ENCODE measurements around the gene RHOT2.

RHOT2 gene

DNA sequence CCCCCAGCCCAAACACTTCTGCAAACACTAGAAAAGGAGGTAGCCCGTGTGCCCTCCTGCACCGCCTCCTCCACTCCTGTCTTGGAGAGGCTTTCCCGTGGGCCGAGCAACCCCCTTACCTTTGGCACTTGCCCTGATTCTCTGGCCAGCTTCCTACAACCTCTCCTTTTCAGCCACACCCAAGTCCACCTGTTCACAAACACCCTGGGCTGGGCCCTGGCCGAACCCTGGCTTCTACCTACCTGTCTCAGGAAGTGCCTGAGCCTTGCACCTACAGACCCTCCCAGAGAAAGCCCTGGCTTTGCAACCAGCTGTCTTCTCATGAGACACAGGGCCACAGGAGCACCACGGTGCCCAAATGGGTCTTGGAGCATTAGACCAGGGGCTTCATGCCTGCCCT, 51.0 kb downstream of the RHOT2 start:
- Histone ChIP-seq H3K27ac (no peak overlapping the region), H3K27me3 (replicated peaks) (no peaks in the 10 kb centered on the region), H3K36me3 (replicated peaks) (peaks cover 4% of the 10 kb centered on the region), H3K4me3 (ENCODE audit: low read depth, low read length) (no peak overlapping the region)
- TF ChIP-seq CTCF (IDR thresholded peaks at IDR 0.05; ENCODE audit: low read depth, low read length, missing control alignments) = no peak
- DNase-seq = no peak
- in situ Hi-C loops (cut with HindIII; ENCODE audit: low pct_ligation_motif_present, low sequenced_read_pairs) = loop anchor here (25.0 kb wide), 1 partner anchor 268 kb away; the partner anchor contains the start of gene SOX8

DNA sequence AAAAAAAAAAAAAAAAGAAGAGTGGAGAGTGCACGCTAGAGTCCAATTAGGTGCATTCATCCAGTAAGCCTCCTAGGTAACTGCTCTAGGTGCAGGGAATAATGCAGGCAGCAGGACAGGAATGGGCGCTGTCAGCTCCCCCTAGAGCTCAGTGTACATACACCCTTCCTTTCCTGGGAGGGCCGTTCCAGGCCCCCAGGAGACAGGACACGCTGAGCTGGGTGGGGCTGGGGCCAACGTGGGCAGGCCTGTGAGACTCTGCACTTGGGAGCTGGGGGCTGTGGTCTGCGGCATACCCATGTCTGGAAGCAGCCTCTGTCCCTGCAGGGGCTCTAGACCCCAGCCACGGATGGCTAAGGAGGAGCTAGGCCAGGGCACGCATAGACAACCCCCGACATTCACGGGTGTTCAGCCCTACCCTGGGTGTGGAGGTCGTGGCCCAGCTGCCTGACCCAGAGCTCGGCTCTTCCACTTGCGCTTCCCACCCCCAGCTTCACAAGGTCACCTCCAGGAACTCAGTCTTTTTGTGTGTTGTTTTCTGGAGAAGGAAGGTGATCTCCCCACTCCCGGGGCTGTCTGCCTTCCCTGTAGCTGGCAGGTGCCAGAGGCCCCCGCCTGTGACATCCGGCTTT, 52.0 kb downstream of the RHOT2 start:
- in situ Hi-C loops (cut with HindIII; ENCODE audit: low pct_ligation_motif_present, low sequenced_read_pairs) = loop anchor here (25.0 kb wide), 1 partner anchor 267 kb away; the partner anchor contains the start of gene SOX8
- Histone ChIP-seq H3K27ac (no peak overlapping the region), H3K27me3 (replicated peaks) (no peaks in the 10 kb centered on the region), H3K36me3 (replicated peaks) (peaks cover 4% of the 10 kb centered on the region), H3K4me3 (ENCODE audit: low read depth, low read length) (peak overlapping the region; percentile 65)
- peak; percentile 56 for TF ChIP-seq CTCF (IDR thresholded peaks at IDR 0.05; ENCODE audit: low read depth, low read length, missing control alignments)
- DNase-seq = no peak

DNA sequence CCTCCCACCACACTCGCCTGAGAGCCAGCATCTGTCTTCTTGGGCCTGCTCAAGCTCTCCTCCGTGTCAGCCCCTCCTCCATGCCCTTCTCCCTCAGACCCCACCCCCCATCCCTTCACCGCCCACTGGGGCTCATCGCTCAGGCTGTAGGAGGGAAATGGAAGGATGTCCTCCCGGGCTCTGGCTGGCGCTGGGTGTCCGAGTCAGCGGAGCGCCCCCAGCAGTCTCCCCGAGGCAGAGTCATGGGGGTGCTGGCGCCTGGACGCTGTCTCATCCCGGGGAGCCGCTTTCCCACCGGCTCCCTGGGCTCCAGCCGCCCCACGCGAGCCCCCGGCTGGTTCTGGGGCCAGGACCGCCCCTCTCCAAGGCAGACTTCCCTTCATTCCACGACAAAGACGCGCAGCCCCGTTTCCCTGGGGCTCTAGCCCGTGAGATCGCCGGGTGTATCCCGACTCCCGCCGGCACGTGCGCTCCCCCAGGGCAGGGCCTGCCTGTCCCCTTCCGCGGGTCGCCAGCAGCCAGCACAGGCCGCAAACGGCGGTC, 52.6 kb downstream of the RHOT2 start:
- Histone ChIP-seq H3K27ac (peak overlapping the region; percentile 63), H3K36me3 (replicated peaks) (peaks cover 4% of the 10 kb centered on the region), H3K27me3 (replicated peaks) (no peaks in the 10 kb centered on the region), H3K4me3 (ENCODE audit: low read depth, low read length) (peak overlapping the region; percentile 65)
- DNase-seq = peak; percentile 43
- in situ Hi-C loops (cut with HindIII; ENCODE audit: low pct_ligation_motif_present, low sequenced_read_pairs) = loop anchor here (25.0 kb wide), 1 partner anchor 267 kb away; the partner anchor contains the start of gene SOX8
- TF ChIP-seq CTCF (IDR thresholded peaks at IDR 0.05; ENCODE audit: low read depth, low read length, missing control alignments) = peak; percentile 50

- no peak for TF ChIP-seq CTCF (IDR thresholded peaks at IDR 0.05; ENCODE audit: low read depth, low read length, missing control alignments)
- peak within 1 kb of the TSS; percentile 63 for H3K27ac ChIP-seq
- DNase-seq = peak; percentile 28
- in situ Hi-C loops (cut with HindIII; ENCODE audit: low pct_ligation_motif_present, low sequenced_read_pairs) = loop anchor here (25.0 kb wide), 1 partner anchor 266 kb away; the partner anchor contains the start of gene SOX8
- peak within 1 kb of the TSS; percentile 65 for H3K4me3 ChIP-seq (ENCODE audit: low read depth, low read length)
- no peaks in the 10 kb centered on the region for H3K27me3 ChIP-seq (replicated peaks)
- peaks cover 4% of the 10 kb centered on the region for H3K36me3 ChIP-seq (replicated peaks)
Measured at GRCh38 chr16:720990-721764, 53.2 kb downstream of the RHOT2 start, which contains the start of gene ANTKMT. ANTKMT (plus strand) TSS chr16:721146; CDS start chr16:721275, 129 bp downstream.

GRCh38 chr16:721765-722540, 54.0 kb downstream of the RHOT2 start:
- Histone ChIP-seq H3K36me3 (replicated peaks) (peaks cover 4% of the 10 kb centered on the region), H3K27me3 (replicated peaks) (no peaks in the 10 kb centered on the region), H3K4me3 (ENCODE audit: low read depth, low read length) (peak overlapping the region; percentile 65), H3K27ac (no peak overlapping the region)
- no peak for DNase-seq
- TF ChIP-seq CTCF (IDR thresholded peaks at IDR 0.05; ENCODE audit: low read depth, low read length, missing control alignments) = no peak
- in situ Hi-C loops (cut with HindIII; ENCODE audit: low pct_ligation_motif_present, low sequenced_read_pairs) = loop anchor here (25.0 kb wide), 1 partner anchor 265 kb away; the partner anchor contains the start of gene SOX8

Measured in brain microvascular endothelial cell (primary cell).